ENCODE measurements around the gene PROM1. TPM values are rescaled to one million over a fixed set of nuclear protein-coding genes. Genes with fewer than 3 reads are reported as not detected.

Gene PROM1
- total and polyA plus RNA-seq, 2 donors from 2014 or later, result 28.8 to 276 TPM

- no peaks in the 10 kb centered on the region for H3K36me3 ChIP-seq (ENCODE audit: control insufficient read depth in 2 of 3, insufficient read depth in 3 of 3, low read length in 3 of 3)
- H3K9me3 ChIP-seq (ENCODE audit: control insufficient read depth in 2 of 3, insufficient read depth in 1 of 3, low read length in 3 of 3), result no peaks in the 10 kb centered on the region
- H3K4me1 ChIP-seq (ENCODE audit: control insufficient read depth in 2 of 3, insufficient read depth in 2 of 3, low read depth in 1 of 3, low read length in 3 of 3), result no peaks in the 10 kb centered on the region
- no peak overlapping the region for H3K9ac ChIP-seq (ENCODE audit: low read length in 3 of 3)
- intact Hi-C loops (cut with DNase I), result no loop called here
- no peak for FAIRE-seq
- no peak overlapping the region for H3K27ac ChIP-seq (ENCODE audit: low read depth in 2 of 2, low read length in 2 of 2)
- H3K27me3 ChIP-seq (ENCODE audit: control insufficient read depth, insufficient read depth, low read length), result no peaks in the 10 kb centered on the region
- H3K4me3 ChIP-seq (ENCODE audit: low read length in 3 of 3), result no peak overlapping the region
- no peak for TF ChIP-seq CTCF (IDR thresholded peaks at IDR 0.05; ENCODE audit: borderline replicate concordance, extremely low read depth, insufficient read depth)
- peak in 1 of 5 donors; percentile 35 for DNase-seq
Observed at GRCh38 chr4:15976456-15977447, 107.1 kb downstream of the PROM1 start.

GRCh38 chr4:15971068-15971801 is 112.6 kb downstream of the PROM1 start:
- no peaks in the 10 kb centered on the region for H3K9me3 ChIP-seq (ENCODE audit: control insufficient read depth in 2 of 3, insufficient read depth in 1 of 3, low read length in 3 of 3)
- FAIRE-seq (no peak), DNase-seq (peak in 1 of 5 donors; percentile 29)
- no peaks in the 10 kb centered on the region for H3K4me1 ChIP-seq (ENCODE audit: control insufficient read depth in 2 of 3, insufficient read depth in 2 of 3, low read depth in 1 of 3, low read length in 3 of 3)
- H3K4me3 ChIP-seq (ENCODE audit: low read length in 3 of 3), result no peak overlapping the region
- no peaks in the 10 kb centered on the region for H3K27me3 ChIP-seq (ENCODE audit: control insufficient read depth, insufficient read depth, low read length)
- intact Hi-C loops (cut with DNase I), result no loop called here
- H3K9ac ChIP-seq (ENCODE audit: low read length in 3 of 3), result no peak overlapping the region
- H3K27ac ChIP-seq (ENCODE audit: low read depth in 2 of 2, low read length in 2 of 2), result no peak overlapping the region
- no peak for TF ChIP-seq CTCF (IDR thresholded peaks at IDR 0.05; ENCODE audit: borderline replicate concordance, extremely low read depth, insufficient read depth)
- H3K36me3 ChIP-seq (ENCODE audit: control insufficient read depth in 2 of 3, insufficient read depth in 3 of 3, low read length in 3 of 3), result no peaks in the 10 kb centered on the region

- no peak overlapping the region for H3K4me3 ChIP-seq (ENCODE audit: low read length in 3 of 3)
- TF ChIP-seq CTCF (IDR thresholded peaks at IDR 0.05; ENCODE audit: borderline replicate concordance, extremely low read depth, insufficient read depth), result no peak
- no peak overlapping the region for H3K27ac ChIP-seq (ENCODE audit: low read depth in 2 of 2, low read length in 2 of 2)
- H3K9ac ChIP-seq (ENCODE audit: low read length in 3 of 3), result no peak overlapping the region
- no peaks in the 10 kb centered on the region for H3K4me1 ChIP-seq (ENCODE audit: control insufficient read depth in 2 of 3, insufficient read depth in 2 of 3, low read depth in 1 of 3, low read length in 3 of 3)
- no peaks in the 10 kb centered on the region for H3K36me3 ChIP-seq (ENCODE audit: control insufficient read depth in 2 of 3, insufficient read depth in 3 of 3, low read length in 3 of 3)
- H3K27me3 ChIP-seq (ENCODE audit: control insufficient read depth, insufficient read depth, low read length), result no peaks in the 10 kb centered on the region
- DNase-seq, result no peak
- intact Hi-C loops (cut with DNase I), result no loop called here
- no peaks in the 10 kb centered on the region for H3K9me3 ChIP-seq (ENCODE audit: control insufficient read depth in 2 of 3, insufficient read depth in 1 of 3, low read length in 3 of 3)
- FAIRE-seq, result no peak
Observed at GRCh38 chr4:15968551-15969300, 115.1 kb downstream of the PROM1 start.

All from kidney (tissue), 14 donors.